Panc1 (cell line): ENCODE data around the gene CCT5.
"Not testable (repeated sequence)": the region's sequence is repeated elsewhere in the genome, so short reads cannot be mapped to it uniquely, and the experiment has no call there.

Experiments used
- POLR2AphosphoS5 ChIP-seq: IDR thresholded peaks from 2 replicates; pipeline ENCODE4 v1.6.1; 2012; ENCODE audit warnings: mild to moderate bottlenecking, low read depth, low read length, moderate library complexity
- SIN3A ChIP-seq: IDR thresholded peaks from 2 replicates; pipeline ENCODE4 v1.6.1; 2012; ENCODE audit warnings: low read depth, mild to moderate bottlenecking, low read length, moderate library complexity, borderline replicate concordance; ENCODE audit not compliant: insufficient read depth
- TCF7L2 ChIP-seq: IDR thresholded peaks from 2 replicates; pipeline ENCODE4 v1.6.1; 2011; ENCODE audit warnings: mild to moderate bottlenecking, low read depth, low read length, inconsistent platforms
- TF ChIP-seq, protein P1 (sequence below): fragments of 450-650 bp; IDR thresholded peaks from 2 replicates; pipeline ENCODE4 v1.5.1; 2017; ENCODE audit warnings: mild to moderate bottlenecking

DNA sequence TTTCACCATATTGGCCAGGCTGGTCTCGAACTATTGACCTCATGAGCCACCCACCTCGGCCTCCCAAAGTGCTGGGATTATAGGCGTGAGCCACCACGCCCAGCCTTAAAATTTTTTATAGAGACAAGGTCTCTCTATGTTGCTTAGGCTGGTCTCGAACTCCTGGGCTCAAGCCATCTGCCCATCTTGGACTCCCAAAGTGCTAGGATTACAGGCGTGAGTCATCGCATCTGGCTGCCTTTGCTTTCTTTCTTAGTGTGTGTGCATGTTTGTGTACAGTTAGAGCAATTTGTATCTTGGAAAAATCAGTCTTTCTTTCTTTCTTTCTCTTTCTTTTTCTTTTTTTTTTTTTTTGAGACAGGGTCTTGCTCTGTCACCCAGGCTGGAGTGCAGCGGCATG lies 35.3 kb downstream of the CCT5 start:
- TF ChIP-seq, protein P1, sequence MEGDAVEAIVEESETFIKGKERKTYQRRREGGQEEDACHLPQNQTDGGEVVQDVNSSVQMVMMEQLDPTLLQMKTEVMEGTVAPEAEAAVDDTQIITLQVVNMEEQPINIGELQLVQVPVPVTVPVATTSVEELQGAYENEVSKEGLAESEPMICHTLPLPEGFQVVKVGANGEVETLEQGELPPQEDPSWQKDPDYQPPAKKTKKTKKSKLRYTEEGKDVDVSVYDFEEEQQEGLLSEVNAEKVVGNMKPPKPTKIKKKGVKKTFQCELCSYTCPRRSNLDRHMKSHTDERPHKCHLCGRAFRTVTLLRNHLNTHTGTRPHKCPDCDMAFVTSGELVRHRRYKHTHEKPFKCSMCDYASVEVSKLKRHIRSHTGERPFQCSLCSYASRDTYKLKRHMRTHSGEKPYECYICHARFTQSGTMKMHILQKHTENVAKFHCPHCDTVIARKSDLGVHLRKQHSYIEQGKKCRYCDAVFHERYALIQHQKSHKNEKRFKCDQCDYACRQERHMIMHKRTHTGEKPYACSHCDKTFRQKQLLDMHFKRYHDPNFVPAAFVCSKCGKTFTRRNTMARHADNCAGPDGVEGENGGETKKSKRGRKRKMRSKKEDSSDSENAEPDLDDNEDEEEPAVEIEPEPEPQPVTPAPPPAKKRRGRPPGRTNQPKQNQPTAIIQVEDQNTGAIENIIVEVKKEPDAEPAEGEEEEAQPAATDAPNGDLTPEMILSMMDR = not testable (repeated sequence)
- not testable (repeated sequence) for TF ChIP-seq POLR2AphosphoS5, SIN3A, TCF7L2
